Astrocyte (in vitro differentiated cells and primary cell): ENCODE measurements around the gene FBXO3. TPM values are rescaled to one million over a fixed set of nuclear protein-coding genes. Genes with fewer than 3 reads are reported as not detected.

Experiments
- DNase-seq: peaks from one replicate; pipeline ENCODE4 v3.0.0-alpha.2; 2010; ENCODE audit warnings: low read depth
- FAIRE-seq: peaks from 2 replicates; lab custom pipeline; 2011; peaks lifted over from hg19 to GRCh38; lab: Jason Lieb, UNC
- H2AFZ ChIP-seq: 2 replicates; pipeline ENCODE4 v1.6.0; 2012; ENCODE audit warnings: low read depth, low read length, inconsistent platforms
- H3K27ac ChIP-seq: 2 replicates; pipeline ENCODE4 v1.5.1; 2011; ENCODE audit warnings: low read depth, low read length, inconsistent platforms
- H3K27me3 ChIP-seq: 2 replicates; pipeline ENCODE4 v1.6.0; 2011; ENCODE audit warnings: low read length, inconsistent platforms; ENCODE audit not compliant: insufficient read depth
- H3K36me3 ChIP-seq: 2 replicates; pipeline ENCODE4 v1.5.1; 2011; ENCODE audit warnings: low read length, inconsistent platforms; ENCODE audit not compliant: insufficient read depth
- H3K4me1 ChIP-seq: 2 replicates; pipeline ENCODE4 v1.5.1; 2011; ENCODE audit warnings: low read length, inconsistent platforms; ENCODE audit not compliant: insufficient read depth
- H3K4me2 ChIP-seq: 2 replicates; pipeline ENCODE4 v1.6.0; 2012; ENCODE audit warnings: low read length, inconsistent platforms
- H3K4me3 ChIP-seq: 2 replicates; pipeline ENCODE4 v1.5.1; 2011; ENCODE audit warnings: low read depth, mild to moderate bottlenecking, low read length, inconsistent platforms; ENCODE audit not compliant: insufficient read depth
- H3K79me2 ChIP-seq: 2 replicates; pipeline ENCODE4 v1.6.0; 2012; ENCODE audit warnings: mild to moderate bottlenecking, low read length, inconsistent platforms; ENCODE audit not compliant: insufficient read depth
- H3K9ac ChIP-seq: 2 replicates; pipeline ENCODE4 v1.6.0; 2012; ENCODE audit warnings: mild to moderate bottlenecking, low read length, inconsistent platforms
- H3K9me3 ChIP-seq: 2 replicates; pipeline ENCODE4 v1.5.1; 2012; ENCODE audit warnings: low read depth, mild to moderate bottlenecking, low read length, inconsistent platforms; ENCODE audit not compliant: insufficient read depth
- H4K20me1 ChIP-seq: 2 replicates; pipeline ENCODE4 v1.6.0; 2012; ENCODE audit warnings: low read length, inconsistent platforms; ENCODE audit not compliant: insufficient read depth
- H3K27ac Mint-ChIP-seq: one replicate; pipeline ENCODE4 v1.8.0; 2021; ENCODE audit warnings: mild to moderate bottlenecking, mixed read lengths; ENCODE audit not compliant: unreplicated experiment
- H3K27me3 Mint-ChIP-seq: one replicate; pipeline ENCODE4 v1.8.0; 2021; ENCODE audit warnings: low read depth, mixed read lengths; ENCODE audit not compliant: unreplicated experiment
- H3K36me3 Mint-ChIP-seq: one replicate; pipeline ENCODE4 v1.8.0; 2021; ENCODE audit warnings: low read depth, mixed read lengths; ENCODE audit not compliant: unreplicated experiment
- H3K4me1 Mint-ChIP-seq: one replicate; pipeline ENCODE4 v1.8.0; 2021; ENCODE audit warnings: low read depth, mixed read lengths; ENCODE audit not compliant: unreplicated experiment
- H3K4me3 Mint-ChIP-seq: one replicate; pipeline ENCODE4 v1.8.0; 2021; ENCODE audit warnings: mild to moderate bottlenecking, moderate library complexity, mixed read lengths; ENCODE audit not compliant: unreplicated experiment
- H3K9me3 Mint-ChIP-seq: one replicate; pipeline ENCODE4 v1.8.0; 2021; ENCODE audit warnings: mild to moderate bottlenecking, mixed read lengths; ENCODE audit not compliant: unreplicated experiment
- EZH2 ChIP-seq: IDR thresholded peaks from 2 replicates; pipeline ENCODE4 v1.6.1; 2012; ENCODE audit warnings: mild to moderate bottlenecking, low read length, inconsistent platforms; ENCODE audit not compliant: insufficient read depth
- total RNA-seq: library from RNA; stranded (reverse); gene quantifications from 2 replicates; pipeline ENCODE4 v1.2.1, GENCODE V29; 2021
- TF ChIP-seq, protein P1 (sequence below): IDR thresholded peaks from 2 replicates; pipeline ENCODE4 v1.5.1; 2011; ENCODE audit warnings: low read depth, mild to moderate bottlenecking, inconsistent platforms, low read length, moderate library complexity; ENCODE audit not compliant: insufficient read depth

Gene FBXO3
- total RNA-seq, 1 donor from 2014 or later, result 23.5 TPM

DNA sequence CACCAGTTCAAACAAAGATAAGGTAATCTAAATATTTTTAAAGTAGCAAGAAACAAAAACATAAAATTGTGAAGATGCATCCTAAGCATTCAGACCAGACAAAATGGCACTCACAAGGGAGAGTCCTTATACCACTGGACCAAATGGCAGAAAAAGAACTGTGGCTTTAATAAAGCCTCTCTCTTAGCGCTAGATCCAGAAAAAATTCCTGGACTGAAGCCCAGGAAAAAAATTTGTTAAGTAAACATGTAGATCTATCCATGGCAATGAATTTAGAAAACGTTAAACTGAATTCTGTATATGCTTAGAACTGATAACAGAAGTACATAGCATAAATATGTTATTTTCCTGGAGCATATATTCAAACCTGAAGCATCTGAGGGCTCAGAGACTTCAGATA is 26.3 kb downstream of the FBXO3 start:
- Histone ChIP-seq H4K20me1 (no peaks in the 10 kb centered on the region), H3K9me3 (no peaks in the 10 kb centered on the region), H2AFZ (no peak overlapping the region), H3K4me2 (no peak overlapping the region), H3K4me3 (no peak overlapping the region), H3K36me3 (peaks cover 13% of the 10 kb centered on the region), H3K79me2 (no peaks in the 10 kb centered on the region), H3K9ac (no peak overlapping the region), H3K4me1 (peaks cover 4% of the 10 kb centered on the region), H3K27ac (no peak overlapping the region), H3K27me3 (no peaks in the 10 kb centered on the region)
- Mint-ChIP-seq H3K4me3 (no peak overlapping the region), H3K36me3 (no peaks in the 10 kb centered on the region), H3K27ac (no peak overlapping the region), H3K4me1 (no peaks in the 10 kb centered on the region), H3K9me3 (no peaks in the 10 kb centered on the region), H3K27me3 (no peaks in the 10 kb centered on the region)
- no peak for TF ChIP-seq EZH2
- TF ChIP-seq, protein P1, sequence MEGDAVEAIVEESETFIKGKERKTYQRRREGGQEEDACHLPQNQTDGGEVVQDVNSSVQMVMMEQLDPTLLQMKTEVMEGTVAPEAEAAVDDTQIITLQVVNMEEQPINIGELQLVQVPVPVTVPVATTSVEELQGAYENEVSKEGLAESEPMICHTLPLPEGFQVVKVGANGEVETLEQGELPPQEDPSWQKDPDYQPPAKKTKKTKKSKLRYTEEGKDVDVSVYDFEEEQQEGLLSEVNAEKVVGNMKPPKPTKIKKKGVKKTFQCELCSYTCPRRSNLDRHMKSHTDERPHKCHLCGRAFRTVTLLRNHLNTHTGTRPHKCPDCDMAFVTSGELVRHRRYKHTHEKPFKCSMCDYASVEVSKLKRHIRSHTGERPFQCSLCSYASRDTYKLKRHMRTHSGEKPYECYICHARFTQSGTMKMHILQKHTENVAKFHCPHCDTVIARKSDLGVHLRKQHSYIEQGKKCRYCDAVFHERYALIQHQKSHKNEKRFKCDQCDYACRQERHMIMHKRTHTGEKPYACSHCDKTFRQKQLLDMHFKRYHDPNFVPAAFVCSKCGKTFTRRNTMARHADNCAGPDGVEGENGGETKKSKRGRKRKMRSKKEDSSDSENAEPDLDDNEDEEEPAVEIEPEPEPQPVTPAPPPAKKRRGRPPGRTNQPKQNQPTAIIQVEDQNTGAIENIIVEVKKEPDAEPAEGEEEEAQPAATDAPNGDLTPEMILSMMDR, result no peak
- peak; percentile 42 for DNase-seq
- no peak for FAIRE-seq

DNA sequence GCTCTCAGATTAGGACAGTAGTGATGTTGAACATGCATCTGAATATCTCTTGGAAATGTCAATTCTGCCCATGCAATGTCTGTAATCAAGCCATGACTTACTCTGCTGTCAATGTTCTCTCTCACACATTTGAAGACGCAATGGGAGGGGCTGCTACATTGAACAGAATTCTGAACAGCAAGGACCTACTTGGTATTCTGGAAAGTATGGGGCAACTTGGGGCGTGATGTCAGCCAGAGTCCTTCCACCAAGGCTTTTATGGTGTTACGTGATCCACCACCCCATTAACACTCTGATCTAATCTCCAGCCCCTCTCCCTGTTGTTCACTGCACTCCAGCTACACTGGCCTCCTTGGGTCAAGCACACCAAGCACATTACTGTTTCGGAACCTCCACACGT is 31.0 kb downstream of the FBXO3 start:
- Histone ChIP-seq H3K36me3 (no peaks in the 10 kb centered on the region), H3K27ac (no peak overlapping the region), H3K9ac (no peak overlapping the region), H3K4me1 (peaks cover 3% of the 10 kb centered on the region), H3K27me3 (no peaks in the 10 kb centered on the region), H3K4me3 (no peak overlapping the region), H3K4me2 (no peak overlapping the region), H3K9me3 (no peaks in the 10 kb centered on the region), H4K20me1 (no peaks in the 10 kb centered on the region), H3K79me2 (no peaks in the 10 kb centered on the region), H2AFZ (no peak overlapping the region)
- no peak overlapping the region for H3K4me3 Mint-ChIP-seq
- H3K9me3 Mint-ChIP-seq, result no peaks in the 10 kb centered on the region
- no peaks in the 10 kb centered on the region for H3K4me1 Mint-ChIP-seq
- DNase-seq (no peak), FAIRE-seq (no peak)
- H3K27ac Mint-ChIP-seq, result no peak overlapping the region
- no peaks in the 10 kb centered on the region for H3K36me3 Mint-ChIP-seq
- H3K27me3 Mint-ChIP-seq, result no peaks in the 10 kb centered on the region
- no peak for TF ChIP-seq EZH2
- TF ChIP-seq, protein P1, result no peak

DNA sequence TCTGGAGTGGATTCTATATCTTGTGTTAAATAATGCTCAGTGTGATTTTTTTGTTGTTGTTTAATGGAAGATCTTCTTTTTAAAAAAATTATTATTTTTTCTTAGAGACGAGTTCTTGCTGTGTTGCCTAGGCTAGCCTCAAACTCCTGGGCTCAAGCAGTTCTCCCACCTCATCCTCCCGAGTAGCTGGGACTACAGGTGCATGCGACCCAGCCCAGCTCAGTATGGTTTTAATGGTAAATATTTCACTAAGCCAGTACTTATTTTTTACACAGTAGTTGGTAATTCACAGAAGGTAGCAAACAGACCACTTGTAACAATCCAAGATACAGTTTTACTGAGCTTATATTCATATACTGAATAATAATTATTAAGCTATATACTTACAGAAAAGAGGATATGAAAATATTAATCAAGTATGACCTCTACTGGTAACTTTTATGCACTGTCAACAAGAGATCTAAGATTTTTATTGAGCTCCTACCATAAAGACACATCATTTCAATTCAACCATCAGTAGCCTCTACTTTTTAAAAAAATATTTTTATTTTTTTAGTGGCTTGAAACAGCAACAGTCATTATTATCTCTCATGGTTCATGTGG is 32.0 kb downstream of the FBXO3 start:
- Mint-ChIP-seq H3K9me3 (no peaks in the 10 kb centered on the region), H3K27ac (no peak overlapping the region), H3K4me3 (no peak overlapping the region), H3K4me1 (no peaks in the 10 kb centered on the region), H3K27me3 (no peaks in the 10 kb centered on the region), H3K36me3 (no peaks in the 10 kb centered on the region)
- Histone ChIP-seq H3K9me3 (no peaks in the 10 kb centered on the region), H3K79me2 (no peaks in the 10 kb centered on the region), H3K36me3 (no peaks in the 10 kb centered on the region), H4K20me1 (no peaks in the 10 kb centered on the region), H3K27ac (no peak overlapping the region), H2AFZ (no peak overlapping the region), H3K4me1 (peaks cover 3% of the 10 kb centered on the region), H3K4me3 (no peak overlapping the region), H3K9ac (no peak overlapping the region), H3K4me2 (no peak overlapping the region), H3K27me3 (no peaks in the 10 kb centered on the region)
- DNase-seq, result no peak
- TF ChIP-seq EZH2, result no peak
- TF ChIP-seq, protein P1, result peak; percentile 48
- FAIRE-seq, result no peak
